ENCODE data around the gene PIP4K2C.

The PIP4K2C gene
- total RNA-seq: 16.1 to 45.9 (median 31.6) reads per million in 18 experiments

DNA sequence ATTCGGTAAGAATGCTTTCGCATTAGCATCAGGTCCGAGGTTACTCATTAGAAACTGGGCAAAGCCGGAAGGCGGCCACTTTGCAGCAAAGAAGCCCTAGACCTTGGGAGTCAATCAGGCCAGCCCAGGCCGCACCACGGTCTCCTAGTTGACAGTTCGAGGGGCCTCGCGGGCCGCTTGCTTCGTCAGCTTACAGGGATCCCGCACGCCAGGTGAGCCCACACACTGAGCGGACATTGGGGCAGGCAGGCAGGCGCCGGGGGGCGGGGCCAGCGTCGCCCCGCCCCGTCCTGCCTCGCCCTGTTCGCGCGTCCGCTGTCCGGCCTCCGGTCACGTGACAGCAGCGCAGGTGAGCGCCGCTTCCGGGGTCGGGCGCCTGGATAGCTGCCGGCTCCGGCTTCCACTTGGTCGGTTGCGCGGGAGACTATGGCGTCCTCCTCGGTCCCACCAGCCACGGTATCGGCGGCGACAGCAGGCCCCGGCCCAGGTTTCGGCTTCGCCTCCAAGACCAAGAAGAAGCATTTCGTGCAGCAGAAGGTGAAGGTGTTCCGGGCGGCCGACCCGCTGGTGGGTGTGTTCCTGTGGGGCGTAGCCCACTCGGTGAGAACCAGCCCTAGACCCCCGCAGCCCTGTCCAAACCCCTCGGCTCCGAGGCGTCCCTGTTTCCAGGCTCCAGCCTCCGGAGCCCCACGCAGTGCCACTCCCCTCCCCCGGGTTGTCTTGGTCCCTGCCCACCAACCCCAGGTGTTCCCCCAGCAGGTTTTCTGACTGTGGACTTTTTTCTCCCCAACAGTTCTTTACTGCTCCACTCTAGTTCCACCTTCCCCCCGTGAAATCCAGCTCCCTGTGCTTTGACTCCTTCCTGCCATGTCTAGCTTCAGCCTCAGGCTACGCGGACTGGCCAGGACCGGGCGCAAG, at the start of gene PIP4K2C:
Gene PIP4K2C (plus strand): TSS at position 329 of the 918 bp plus-strand sequence. CDS start 98 bp downstream, at position 427.
- DNase-seq: peak; percentile 65 to 87

DNA sequence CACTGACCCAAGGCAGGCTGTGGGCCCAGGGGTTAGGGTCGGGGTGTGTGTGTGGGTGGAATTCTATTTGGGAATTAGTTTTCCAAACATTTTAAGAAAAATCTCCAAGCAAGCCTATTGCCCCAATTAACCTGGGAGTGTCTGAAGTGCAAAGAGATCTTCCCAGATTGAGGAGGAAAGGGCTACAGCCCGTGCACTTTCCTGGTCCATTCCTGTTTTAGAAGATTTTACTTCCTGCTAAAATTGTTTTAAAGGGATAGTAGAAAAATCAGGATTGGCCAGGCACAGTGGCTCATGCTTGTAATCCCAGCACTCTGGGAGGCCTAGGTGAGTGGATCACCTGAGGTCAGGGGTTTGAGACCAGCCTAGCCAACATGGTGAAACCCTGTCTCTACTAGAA, 49.3 kb upstream of the PIP4K2C start:
- DNase-seq: no peak

DNA sequence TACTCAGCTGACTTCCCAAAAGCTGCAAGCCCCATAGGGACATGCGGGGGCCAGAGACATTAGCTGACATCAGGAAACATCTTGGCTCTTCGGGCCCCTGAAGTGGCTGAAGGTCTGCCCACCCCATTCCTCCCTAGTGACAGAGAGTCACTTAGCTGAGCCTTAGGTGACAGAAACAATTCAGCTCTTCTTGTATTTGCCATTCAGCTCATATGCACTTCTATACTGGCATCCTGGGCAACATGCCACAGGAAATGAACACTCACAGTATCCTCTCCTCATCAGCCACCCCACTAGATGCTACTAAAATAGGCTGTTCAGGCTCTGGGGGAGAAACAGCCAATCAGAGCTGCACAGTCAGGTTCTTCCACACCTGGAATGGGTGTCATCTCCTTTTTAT, 47.4 kb upstream of the PIP4K2C start:
- peak in 1 of 2 donors; percentile 17 for DNase-seq

DNA sequence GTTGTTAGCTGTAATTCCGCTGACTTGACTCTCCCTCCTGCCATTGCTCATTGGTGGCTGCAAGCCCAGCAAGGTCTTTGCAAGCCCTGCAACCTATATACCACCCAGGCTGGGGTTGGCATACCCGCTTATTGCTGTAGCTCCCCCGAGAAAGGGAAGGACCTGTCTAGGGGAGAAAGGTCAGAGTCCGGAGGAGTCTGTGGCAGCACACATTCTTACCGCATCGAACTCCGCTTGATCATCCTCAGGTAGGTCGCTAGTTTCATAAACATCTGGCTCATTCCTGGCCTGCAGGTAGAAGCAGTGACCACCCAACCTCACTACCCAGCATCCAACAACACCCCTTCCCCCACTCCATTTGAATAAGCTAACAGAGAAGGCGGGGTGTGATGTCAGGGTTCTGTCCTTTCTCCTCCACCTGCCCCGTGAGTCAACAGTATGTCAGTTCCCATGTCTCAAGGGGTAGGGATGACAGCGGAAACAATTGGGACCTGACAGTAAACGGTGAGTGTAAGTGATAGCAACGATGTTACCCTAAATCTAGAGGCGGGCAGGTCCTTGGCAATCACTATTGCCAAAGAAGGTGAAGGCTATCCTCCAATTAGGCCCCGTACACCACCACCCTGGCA, 45.1 kb upstream of the PIP4K2C start:
- no peak for DNase-seq

DNA sequence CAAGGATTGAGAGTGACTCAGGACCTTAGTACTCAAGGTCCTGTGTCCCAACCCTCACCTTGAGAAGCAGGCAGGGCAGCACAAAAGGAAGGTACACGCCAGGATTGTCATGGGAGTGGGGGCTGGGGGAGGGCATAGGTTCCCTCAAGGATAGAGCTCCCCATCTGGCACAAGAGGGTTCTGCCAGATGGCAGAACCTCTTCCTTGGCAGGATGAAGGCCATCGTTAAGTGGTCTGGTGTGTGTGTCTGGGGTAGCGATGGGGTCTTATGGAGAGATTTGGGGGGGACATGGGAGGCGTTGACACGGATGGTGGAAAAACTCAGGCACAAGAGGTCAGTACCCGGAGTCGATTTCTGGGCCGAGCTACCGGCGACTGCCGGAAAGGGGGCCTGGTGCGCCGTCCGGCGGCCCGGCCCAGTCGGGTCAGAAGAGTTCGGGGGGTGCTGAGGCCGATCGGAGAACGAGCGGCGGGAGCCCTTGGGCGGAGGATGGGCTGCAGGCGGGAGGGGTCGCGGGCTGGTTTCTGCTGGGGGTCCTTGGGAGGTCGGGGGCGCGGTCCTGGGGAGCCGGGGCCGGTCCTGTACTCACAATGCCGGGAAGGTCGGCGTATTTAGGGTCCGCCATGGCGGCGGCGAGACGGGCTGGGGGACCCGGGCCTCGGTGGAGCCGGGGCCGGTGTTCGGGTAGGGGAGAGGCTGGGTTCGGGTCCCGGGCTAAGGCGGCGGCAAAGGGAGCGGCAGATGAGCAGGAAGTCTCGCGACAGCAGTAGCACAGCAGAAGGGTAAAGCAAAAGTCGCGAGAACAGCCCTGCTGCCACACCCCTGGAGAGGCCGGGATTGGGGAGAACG, 44.3 kb upstream of the PIP4K2C start, which contains the start of gene DCTN2:
Gene DCTN2 (minus strand): TSS at position 755 of the 850 bp plus-strand sequence. CDS start 129 bp downstream, at position 626.
- peak; percentile 98 for DNase-seq

DNA sequence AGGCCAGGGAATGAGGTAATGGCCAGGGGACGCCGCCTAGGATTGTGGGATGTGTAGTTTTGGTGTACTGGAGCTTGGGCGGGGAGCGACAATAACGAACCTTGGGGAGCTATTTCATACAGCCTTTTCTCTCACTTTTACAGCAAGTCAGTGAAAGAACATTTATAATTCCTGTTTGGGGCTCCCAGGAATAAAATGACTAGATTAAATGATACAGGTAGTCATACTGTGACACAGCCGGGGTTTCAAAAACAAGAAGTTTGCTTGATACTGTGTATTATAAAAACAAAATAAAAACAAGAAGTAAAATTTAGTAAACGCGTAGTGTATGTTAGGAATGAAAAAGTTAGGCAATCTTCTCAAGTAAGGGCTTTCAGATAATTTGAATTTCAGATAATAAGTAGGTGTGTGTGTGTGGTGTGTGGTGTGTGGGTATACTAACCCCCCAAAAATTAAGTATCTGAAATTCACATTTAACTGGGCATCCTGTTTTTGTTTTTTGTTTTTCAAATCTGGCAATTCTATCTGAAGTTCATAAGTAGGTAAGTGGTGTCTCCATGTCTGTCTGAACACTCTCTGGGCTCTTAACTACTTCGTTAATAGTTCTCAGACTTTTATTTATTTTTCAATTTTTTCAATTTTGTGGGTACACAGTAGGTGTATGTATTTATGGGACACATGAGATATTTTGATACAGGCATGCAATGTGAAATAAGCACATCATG, 43.5 kb upstream of the PIP4K2C start:
- no peak for DNase-seq

DNA sequence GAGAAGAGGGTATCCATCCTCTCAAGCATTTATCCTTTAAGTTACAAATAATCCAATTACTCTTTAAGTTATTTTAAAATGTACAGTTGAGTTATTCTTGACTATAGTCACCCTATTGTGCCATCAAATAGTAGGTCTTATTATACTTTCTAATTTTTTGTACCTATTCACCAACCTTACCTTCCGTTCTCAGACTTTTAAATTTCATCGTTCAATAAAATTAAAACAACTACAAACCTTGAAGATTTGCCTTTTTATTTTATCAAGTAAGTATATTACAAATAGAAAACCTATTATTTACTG, 43.0 kb upstream of the PIP4K2C start:
- DNase-seq: no peak

DNA sequence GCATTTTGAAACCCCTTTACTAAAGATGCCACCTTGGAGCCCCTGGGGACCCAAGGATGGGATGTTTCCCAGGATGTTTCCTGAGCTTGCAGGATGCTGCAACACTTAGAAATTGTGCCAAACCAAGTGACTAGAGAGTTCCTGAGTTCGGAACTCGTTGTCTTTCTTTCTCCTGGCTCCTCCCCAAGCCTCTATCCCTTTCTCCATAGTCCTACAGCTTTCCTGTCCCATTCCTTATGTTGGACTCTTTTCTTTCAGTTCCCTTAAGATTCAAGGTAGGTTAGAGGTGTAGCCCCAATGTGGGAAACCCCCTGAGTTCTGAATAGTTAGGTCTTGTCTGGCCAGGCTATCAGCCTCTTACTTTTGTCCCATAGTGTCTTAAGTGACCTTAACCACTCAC, 42.5 kb upstream of the PIP4K2C start:
- DNase-seq: no peak

DNA sequence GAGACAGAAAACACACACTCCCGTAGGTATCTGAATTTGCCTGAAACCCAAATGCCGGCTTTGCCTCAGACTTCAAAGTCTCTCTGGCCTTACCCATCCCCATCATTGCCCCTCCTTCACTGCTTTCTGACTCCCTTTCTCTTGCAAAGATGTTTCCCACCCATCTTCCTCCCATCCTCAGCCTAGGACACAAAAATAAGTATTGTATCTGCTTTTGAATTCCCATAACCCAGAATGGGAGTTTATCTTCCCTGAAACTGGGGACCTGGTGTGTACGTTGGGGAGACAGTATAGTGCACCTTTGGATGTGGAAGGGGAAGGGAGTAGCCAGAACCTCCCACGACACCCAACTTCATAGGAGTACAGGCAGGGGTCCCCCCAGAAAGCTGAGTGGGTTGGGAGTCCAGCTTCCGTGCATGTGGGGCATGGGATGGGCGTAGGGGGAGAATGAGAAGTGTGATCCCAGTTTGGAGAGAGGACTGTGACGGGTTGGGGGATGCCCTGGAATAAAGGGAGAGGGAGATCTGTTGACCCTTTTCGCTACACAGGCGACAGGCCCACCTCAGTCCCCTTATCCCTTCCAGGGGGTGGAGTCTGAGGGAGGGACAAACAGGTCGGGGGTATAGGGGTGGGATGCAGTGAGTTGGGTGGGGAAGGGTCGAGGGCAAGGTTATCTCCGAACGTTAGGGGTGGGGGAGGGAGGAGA, 41.6 kb upstream of the PIP4K2C start:
- no peak for DNase-seq

DNA sequence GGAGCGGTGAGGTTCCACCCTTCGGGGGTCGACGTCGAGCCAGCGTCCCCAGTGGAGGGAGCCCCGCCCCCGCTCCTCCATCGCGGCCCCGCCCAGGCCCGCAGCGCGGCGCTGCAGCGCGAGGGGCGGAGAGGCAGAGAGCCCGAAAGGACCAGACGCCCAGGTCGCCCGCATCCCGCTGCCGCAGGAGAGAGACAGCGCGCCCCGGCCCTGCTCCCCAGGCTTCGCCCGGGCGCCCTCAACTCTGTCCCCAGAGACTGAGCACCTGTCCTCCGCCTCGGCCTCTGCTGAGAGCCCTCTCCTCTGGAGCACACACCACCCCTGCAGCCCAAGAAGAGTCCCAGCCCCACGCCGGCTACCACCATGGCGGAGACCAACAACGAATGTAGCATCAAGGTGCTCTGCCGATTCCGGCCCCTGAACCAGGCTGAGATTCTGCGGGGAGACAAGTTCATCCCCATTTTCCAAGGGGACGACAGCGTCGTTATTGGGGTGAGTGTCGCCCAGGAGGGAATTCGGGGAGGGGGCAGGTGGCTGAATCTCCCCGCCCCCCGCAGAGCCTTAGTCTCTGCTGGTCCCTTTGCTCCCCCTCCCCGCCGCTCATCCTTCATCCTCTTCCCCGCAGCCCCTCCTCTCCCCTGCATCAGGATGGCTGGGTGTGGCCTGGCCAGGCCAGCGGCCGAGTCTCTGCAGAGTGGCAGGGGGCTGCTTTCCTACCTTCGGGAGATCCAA, 40.9 kb upstream of the PIP4K2C start, which contains the start of gene KIF5A:
Gene KIF5A (plus strand): TSS at position 136 of the 732 bp plus-strand sequence. CDS start 228 bp downstream, at position 364.
- no peak for DNase-seq

DNA sequence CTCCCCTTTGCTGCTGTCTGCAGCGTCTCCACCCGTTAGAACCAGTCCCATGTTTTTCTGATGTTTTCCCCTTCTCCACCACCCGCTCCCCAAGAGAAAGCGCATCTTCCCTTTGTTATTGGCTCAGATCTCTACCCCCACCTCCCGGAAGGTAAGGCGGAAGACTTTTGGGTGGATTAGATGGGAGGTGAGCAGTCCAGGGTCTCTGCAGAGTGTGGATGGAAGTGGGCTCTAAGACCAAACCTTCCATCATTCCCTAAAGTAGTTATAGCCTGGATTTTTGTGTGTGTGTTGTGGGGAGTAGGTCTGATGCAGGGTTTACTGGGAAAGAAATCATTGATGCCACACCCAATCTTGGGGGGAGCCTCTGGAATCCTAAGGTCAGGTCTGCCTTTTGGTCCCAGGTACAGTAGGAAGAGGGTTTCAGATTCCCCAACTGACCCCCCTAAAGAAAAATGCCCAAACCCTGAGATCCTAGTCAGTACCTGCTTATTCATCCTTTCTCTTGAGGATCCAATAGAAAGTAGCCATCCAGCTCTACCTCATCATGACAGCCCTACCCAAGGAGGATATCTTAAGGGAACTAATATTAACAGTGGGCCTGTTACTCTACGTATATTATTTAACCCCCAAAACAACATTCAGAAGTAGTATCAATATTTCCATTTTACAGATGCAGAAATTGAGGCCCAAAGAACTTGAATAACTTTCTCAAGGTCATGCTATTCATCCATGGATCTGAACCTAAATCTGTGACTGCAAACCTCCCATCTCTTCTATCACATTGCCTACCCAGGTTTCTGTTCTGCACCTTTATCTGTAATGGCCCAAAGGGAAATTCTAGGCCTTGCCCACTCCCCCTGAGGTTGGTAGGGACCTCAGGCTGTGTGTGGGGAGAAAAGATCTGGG, 40.1 kb upstream of the PIP4K2C start:
- no peak for DNase-seq

DNA sequence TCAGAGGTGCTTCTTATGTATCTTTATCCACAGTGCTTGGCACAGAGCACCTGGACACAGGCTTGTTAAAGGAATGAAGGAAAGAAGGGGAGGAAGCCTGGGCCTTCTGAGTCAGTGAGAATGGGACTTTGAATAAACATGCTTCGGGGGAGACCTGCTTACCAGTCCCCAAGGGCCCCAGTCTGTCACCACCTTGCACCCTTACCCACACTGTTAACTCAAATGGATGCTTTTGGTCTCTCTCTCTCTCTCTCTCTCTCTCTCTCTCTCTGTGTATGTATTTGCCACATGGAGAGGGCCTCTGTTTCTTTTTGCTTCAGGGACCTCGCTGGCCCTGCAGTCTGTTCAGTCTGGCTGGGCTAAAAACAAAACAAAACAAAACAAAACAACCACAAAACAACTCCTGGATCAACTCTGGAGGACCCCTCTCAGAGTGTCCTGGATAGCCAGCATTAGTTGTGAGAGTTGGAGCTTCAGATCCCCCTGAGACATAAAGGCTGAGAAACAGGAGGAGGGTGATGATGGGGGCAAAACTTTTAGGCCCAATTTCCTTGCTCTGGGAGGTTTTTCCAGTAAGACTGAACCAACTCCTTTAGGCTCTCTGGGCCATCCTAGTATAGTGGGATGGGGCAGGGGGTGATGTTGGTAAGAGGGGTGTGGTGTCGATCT, 39.2 kb upstream of the PIP4K2C start:
- no peak for DNase-seq

DNA sequence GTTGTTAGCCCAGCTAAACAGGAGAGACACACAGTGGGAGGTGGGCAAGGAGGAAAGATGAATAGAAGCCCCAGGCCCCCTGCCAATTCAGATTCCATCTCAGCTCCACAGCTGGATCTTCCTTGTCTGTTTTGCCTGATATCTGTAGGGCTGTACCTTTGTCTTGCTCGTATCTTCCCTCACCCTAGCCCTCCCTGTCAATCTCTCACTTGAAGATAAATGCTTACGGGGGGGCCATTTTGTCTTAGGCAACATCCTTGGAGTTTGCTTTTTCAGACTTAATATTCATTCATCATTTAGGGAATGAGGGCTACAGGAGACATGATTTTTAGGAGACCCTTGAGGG, 38.7 kb upstream of the PIP4K2C start:
- no peak for DNase-seq

DNA sequence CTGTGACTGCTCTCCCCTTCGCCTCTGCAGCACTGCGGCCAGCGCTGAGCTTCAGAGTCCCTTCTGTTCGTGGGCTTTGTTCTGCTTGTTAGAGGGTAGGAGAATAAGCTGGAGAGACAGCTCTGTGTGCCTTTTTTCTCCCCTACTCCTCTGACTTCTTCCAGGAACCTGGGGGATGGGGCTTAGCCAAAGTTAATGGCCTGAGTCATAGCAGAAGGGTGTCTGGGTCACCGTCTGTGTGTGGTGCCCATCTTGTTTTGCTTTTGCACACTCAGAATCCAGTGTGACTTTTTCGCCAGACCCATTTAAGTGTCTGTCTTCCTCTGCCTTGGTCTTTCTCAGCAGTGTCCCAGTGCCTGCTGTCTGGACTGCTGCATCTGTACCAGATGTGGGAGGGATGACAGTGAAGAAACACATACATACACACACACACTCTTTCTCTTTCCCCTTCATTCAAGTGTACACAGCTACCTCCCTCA, 38.1 kb upstream of the PIP4K2C start:
- DNase-seq: no peak

DNA sequence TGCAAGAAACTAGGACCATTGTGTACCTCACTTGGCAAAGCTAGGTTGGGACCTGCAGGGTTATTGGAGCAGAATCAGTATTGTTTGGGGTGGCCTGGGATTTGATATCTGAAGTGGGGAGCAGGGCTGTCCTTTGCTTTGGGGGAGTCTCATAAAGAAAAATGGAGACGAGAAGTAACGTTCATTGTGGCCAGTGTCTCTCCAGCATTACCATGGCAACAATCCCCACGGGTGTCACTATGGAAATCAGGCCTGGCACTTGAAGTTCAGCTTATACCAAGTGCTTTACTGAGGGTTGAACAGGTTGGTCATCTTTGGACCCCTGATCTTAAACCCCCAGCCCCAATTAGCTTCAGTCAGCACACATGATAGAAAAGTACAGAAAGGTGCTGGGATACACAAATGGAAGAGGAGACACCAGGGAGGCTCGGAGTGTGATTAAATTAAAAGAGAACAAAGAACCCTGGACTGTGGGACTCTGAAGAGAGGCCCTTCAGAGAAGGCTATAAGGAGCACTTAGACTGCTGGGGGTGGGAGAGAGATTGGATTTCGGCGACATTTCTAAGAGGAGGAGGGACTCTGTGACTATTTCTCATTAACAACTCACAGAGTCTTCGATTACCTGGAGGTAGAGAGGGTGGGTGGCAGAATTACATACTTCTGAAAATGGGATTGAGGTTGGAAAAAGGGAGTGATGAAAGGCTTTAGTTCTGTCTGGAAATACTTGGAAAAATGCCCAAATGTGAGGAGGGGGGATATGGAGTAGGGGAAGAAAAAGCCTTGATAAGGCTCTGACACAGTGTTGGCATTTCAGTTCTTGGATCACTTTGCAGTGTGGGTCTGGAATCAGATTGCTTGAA, 37.4 kb upstream of the PIP4K2C start:
- DNase-seq: no peak

DNA sequence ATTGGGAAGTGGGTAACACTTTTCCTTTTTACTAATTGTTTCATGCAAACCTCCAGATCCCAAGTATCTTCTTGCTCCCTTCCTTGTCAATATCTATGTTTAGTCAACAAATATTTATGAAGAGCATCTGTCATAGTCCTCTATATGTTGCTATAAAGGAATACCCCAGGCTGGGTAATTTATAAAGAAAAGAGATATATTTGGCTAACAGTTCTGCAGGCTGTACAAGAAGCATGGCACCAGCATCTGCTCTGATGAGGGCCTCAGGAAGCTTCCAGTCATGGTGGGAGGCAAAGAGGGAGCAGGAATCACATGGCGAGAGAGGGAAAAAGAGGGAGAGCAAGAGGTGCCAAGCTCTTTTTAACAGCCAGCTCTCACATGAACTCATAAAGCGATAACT, 36.5 kb upstream of the PIP4K2C start:
- no peak for DNase-seq

DNA sequence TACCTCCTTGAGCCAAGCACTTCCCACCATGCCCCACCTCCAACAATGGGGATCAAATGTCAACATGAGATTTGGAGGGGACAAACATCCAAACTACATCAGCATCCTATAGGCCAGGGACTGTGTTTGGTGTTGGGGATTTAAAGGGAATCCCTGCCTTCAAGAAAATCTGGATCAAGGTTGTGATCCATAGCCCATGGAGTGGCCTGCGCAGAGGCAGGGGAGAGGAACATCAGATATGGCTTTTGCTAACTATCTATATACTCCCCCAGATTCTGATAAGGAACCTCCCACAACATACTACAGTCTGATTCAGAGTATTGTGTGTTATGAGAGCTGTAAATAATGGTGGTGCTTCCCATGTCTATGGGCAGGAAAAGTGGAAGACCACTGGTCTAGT, 36.1 kb upstream of the PIP4K2C start:
- DNase-seq: no peak

DNA sequence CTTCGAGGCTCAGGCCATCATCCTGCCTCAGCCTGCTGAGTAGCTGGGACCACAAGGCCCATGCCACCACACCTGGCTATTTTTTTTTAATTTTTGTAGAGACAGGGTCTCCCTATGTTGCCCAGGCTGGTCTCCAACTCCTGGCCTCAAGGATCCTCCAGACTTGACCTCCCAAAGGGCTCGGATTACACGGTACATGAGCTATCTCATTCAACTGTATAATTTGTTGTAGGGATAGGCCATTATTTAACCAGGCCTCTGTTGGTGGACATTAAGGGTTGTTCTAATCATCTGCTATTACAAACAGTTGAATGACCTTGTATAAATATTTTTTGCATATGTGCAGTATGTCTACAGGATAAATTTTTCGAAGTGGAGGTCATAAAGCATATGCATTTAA, 32.1 kb upstream of the PIP4K2C start:
- no peak for DNase-seq
